GM12878 (cell line): ENCODE data around the gene TPRG1. TPM values are rescaled to one million over a fixed set of nuclear protein-coding genes. Genes with fewer than 3 reads are reported as not detected.

Experiments
- ATAC-seq: fragments of 200-7000 bp; cut with Tn5 transposase; 3 replicates; pipeline ENCODE4 v1.9.1; 2020; ENCODE audit warnings: mild to moderate bottlenecking, moderate library complexity
- BruUV-seq: library from RNA; stranded (reverse); fragments of 400-500 nt; replicated peaks from 2 replicates; lab custom pipeline; 2021; lab: Mats Ljungman, UMichigan
- CTCF ChIA-PET: fragments of 300-600 bp; sonication (Branson Sonifier 250); formaldehyde crosslinking; extraction: SDS; loops from one replicate; lab custom pipeline; 2021; ENCODE audit warnings: inconsistent platforms; lab: Yijun Ruan, JAX
- POLR2A ChIA-PET: fragments of 350-600 bp; formaldehyde crosslinking; extraction: SDS; loops from one replicate; lab custom pipeline; 2021; ENCODE audit warnings: inconsistent platforms; lab: Charles Lee
- RAD21 ChIA-PET: fragments of 300-600 bp; sonication (Branson Sonifier 250); formaldehyde crosslinking; loops from one replicate; lab custom pipeline; 2023; ENCODE audit warnings: antibody characterized with exemption; ENCODE audit not compliant: unreplicated experiment; lab: Charles Lee
- SMC1A ChIA-PET: fragments of 300-600 bp; sonication (Branson Sonifier 250); formaldehyde crosslinking; loops from one replicate; lab custom pipeline; 2023; ENCODE audit not compliant: unreplicated experiment, uncharacterized antibody; lab: Charles Lee
- DNase-seq: peaks from one replicate; pipeline ENCODE4 v3.0.0-alpha.2; 2011; ENCODE audit warnings: low read depth, low spot score
- FAIRE-seq: peaks from 3 replicates; lab custom pipeline; 2011; peaks lifted over from hg19 to GRCh38; lab: Jason Lieb, UNC
- H2AFZ ChIP-seq: 2 replicates; pipeline ENCODE4 v1.6.0; 2011; ENCODE audit warnings: low read depth, low read length, control low read depth; ENCODE audit not compliant: control insufficient read depth
- H3K27ac ChIP-seq: 2 replicates; pipeline ENCODE4 v1.5.1; 2011; ENCODE audit warnings: control low read depth; ENCODE audit not compliant: control insufficient read depth, insufficient read depth
- H3K27me3 ChIP-seq, 2 experiments: replicated peaks in 1 of 2; 2 replicates each; pipeline versions ENCODE4 v1.6.0 to v1.6.1; 2011; ENCODE audit warnings: low read length in 1 of 2; ENCODE audit not compliant: control insufficient read depth in 2 of 2, insufficient read depth in 2 of 2
- H3K36me3 ChIP-seq, 2 experiments: 2 replicates each; pipeline ENCODE4 v1.5.1; 2011; ENCODE audit warnings: low read length in 1 of 2; ENCODE audit not compliant: control insufficient read depth in 2 of 2, insufficient read depth in 2 of 2
- H3K4me1 ChIP-seq: 2 replicates; pipeline ENCODE4 v1.6.1; 2011; ENCODE audit warnings: mild to moderate bottlenecking, low read length, moderate library complexity, mixed read lengths; ENCODE audit not compliant: control insufficient read depth, insufficient read depth
- H3K4me2 ChIP-seq: 2 replicates; pipeline ENCODE4 v1.6.0; 2011; ENCODE audit warnings: control low read depth; ENCODE audit not compliant: control insufficient read depth, insufficient read depth
- H3K4me3 ChIP-seq: fragments of 200-600 bp; sonication (generic); 2 replicates; pipeline ENCODE4 v1.5.1; 2016
- H3K79me2 ChIP-seq: 2 replicates; pipeline ENCODE4 v1.6.0; 2011; ENCODE audit warnings: low read length; ENCODE audit not compliant: control insufficient read depth, insufficient read depth
- H3K9ac ChIP-seq: 2 replicates; pipeline ENCODE4 v1.8.0; 2011; ENCODE audit warnings: low read length, control low read depth, mixed read lengths; ENCODE audit not compliant: control insufficient read depth, insufficient read depth
- H3K9me3 ChIP-seq: replicated peaks from 3 replicates; pipeline ENCODE4 v1.5.1; 2011; ENCODE audit warnings: mild to moderate bottlenecking, low read length; ENCODE audit not compliant: control insufficient read depth, insufficient read depth
- H4K20me1 ChIP-seq: 2 replicates; pipeline ENCODE4 v1.6.0; 2011; ENCODE audit not compliant: control insufficient read depth, insufficient read depth
- ATF7 ChIP-seq: fragments of 450-650 bp; IDR thresholded peaks from 2 replicates; pipeline ENCODE4 v1.6.1; 2016; ENCODE audit warnings: low read depth, mild to moderate bottlenecking
- FOS ChIP-seq: IDR thresholded peaks from 3 replicates; pipeline ENCODE4 v1.6.1; 2011; ENCODE audit warnings: borderline replicate concordance; ENCODE audit not compliant: insufficient read length; ENCODE audit errors: extremely low read depth
- GABPA ChIP-seq: IDR thresholded peaks from 2 replicates; pipeline ENCODE4 v1.6.1; 2014; ENCODE audit warnings: antibody characterized with exemption, low read depth, mild to moderate bottlenecking, inconsistent platforms
- IKZF1 ChIP-seq: fragments of 450-650 bp; conservative IDR thresholded peaks from 2 replicates; pipeline ENCODE4 v1.6.1; 2017; ENCODE audit warnings: antibody characterized with exemption, mild to moderate bottlenecking
- IKZF2 ChIP-seq, 2 experiments: fragments of 450-650 bp; IDR thresholded peaks; 2 replicates each; pipeline ENCODE4 v1.6.1; 2017; ENCODE audit warnings: mild to moderate bottlenecking in 2 of 2, moderate library complexity in 2 of 2
- LARP7 ChIP-seq: fragments of 450-650 bp; IDR thresholded peaks from 2 replicates; pipeline ENCODE4 v1.6.1; 2017; ENCODE audit warnings: mild to moderate bottlenecking
- NR2C2 ChIP-seq: IDR thresholded peaks from 2 replicates; pipeline ENCODE4 v1.6.1; 2011; ENCODE audit warnings: borderline replicate concordance, low read depth; ENCODE audit not compliant: control insufficient read depth, insufficient read length
- PAX5 ChIP-seq: IDR thresholded peaks from 2 replicates; pipeline ENCODE4 v1.6.1; 2011; ENCODE audit warnings: low read depth, low read length, borderline replicate concordance
- SP1 ChIP-seq: IDR thresholded peaks from one replicate; pipeline ENCODE4 v1.6.1; 2011; ENCODE audit warnings: low read depth, low read length
- SPI1 ChIP-seq: IDR thresholded peaks from 2 replicates; pipeline ENCODE4 v1.6.1; 2011; ENCODE audit warnings: low read depth, mild to moderate bottlenecking, low read length, moderate library complexity, borderline replicate concordance; ENCODE audit not compliant: insufficient read depth
- TCF3 ChIP-seq: IDR thresholded peaks from 2 replicates; pipeline ENCODE4 v1.6.1; 2012; ENCODE audit warnings: low read depth, mild to moderate bottlenecking, low read length, borderline replicate concordance; ENCODE audit not compliant: insufficient read depth
- ZNF622 ChIP-seq: fragments of 450-650 bp; IDR thresholded peaks from 2 replicates; pipeline ENCODE4 v1.6.1; 2017; ENCODE audit warnings: mild to moderate bottlenecking, inconsistent platforms
- ZSCAN29 ChIP-seq: fragments of 450-650 bp; IDR thresholded peaks from 2 replicates; pipeline ENCODE4 v1.6.1; 2017; ENCODE audit warnings: mild to moderate bottlenecking, moderate library complexity
- in situ Hi-C: fragments of 300-500 bp; cut with MboI; formaldehyde crosslinking; loops from 9 replicates; pipeline ENCODE4 v1.14.3; 2018; ENCODE audit warnings: mixed read lengths
- intact Hi-C: fragments of 100-400 bp; cut with micrococcal nuclease; formaldehyde crosslinking; loops from one replicate; pipeline ENCODE4 v1.14.2; 2022; ENCODE audit not compliant: unreplicated experiment
- polyA plus RNA-seq, 11 experiments: library from polyadenylated mRNA; depleted of rRNA in 4 of 11; unstranded in 6 of 11; stranded (reverse) in 5 of 11; fragments of >200 nt; fragmentation: Nextera tagmentation in 4 of 11; fragmentation: Illumina TruSeq in 1 of 11; extraction: Ambion mirVana in 4 of 11; extraction: Trizol in 1 of 11; gene quantifications; 1 replicate in 1 of 11; 2 replicates in 10 of 11; pipeline versions ENCODE4 v1.2.1 to v1.2.3, GENCODE V29; 2011 to 2016; ENCODE audit warnings: inconsistent platforms in 2 of 11, missing spikeins in 2 of 11, low read depth in 1 of 11
- total RNA-seq, 4 experiments: library from RNA; depleted of rRNA in 3 of 4; stranded (reverse); fragments of >200 nt in 3 of 4; fragmentation: Illumina TruSeq in 1 of 4; extraction: Trizol in 1 of 4; gene quantifications; 2 replicates each; pipeline versions ENCODE4 v1.2.1 to v1.2.3, GENCODE V29; 2013 to 2021
- TF ChIP-seq, protein P1 (sequence below): IDR thresholded peaks from 2 replicates; pipeline ENCODE4 v1.6.1; 2012; ENCODE audit warnings: mild to moderate bottlenecking, low read depth, low read length
- TF ChIP-seq, protein P2 (sequence below): IDR thresholded peaks from 2 replicates; pipeline ENCODE4 v1.6.1; 2012; ENCODE audit warnings: improper control_type of control experiment, low read depth, low read length; ENCODE audit not compliant: insufficient replicate concordance

Gene TPRG1
- total and polyA plus RNA-seq, 10 of the 15 experiments (the other 5 are each of a cell fraction or from before 2014, with no cell fraction given), result 0.26 to 30.7 (median 3.6) TPM

DNA sequence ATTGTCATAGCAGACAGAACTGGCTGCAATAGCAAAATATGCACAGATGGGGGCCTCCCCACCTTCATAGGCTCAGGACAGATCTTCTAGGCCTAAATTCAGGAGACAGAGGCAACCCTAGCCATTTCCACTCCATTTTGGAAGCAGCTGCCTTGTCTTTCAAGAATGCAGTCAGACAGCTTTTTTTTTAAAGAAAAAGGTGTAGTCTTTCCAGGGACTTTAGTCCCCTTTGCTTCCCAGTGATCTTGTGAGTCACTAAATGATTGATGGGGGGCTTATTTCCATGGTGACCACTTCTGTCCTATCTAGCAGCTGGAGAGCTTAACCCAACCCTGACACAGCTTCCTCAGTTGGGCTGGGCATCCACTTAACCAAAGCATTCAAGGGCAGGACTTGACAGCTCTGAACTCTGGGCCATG lies 165.9 kb downstream of the TPRG1 start:
- CTCF ChIA-PET, result interaction anchor here (1.0 to 4.1 kb wide), 5 partner anchors 9 to 613 kb away, joined by 3 to 28 read pairs (median 5); no protein-coding TSS in a partner anchor
- H2AFZ ChIP-seq, result no peak overlapping the region
- no peaks in the 10 kb centered on the region for H3K27me3 ChIP-seq
- no TSS peak for BruUV-seq
- H3K4me3 ChIP-seq, result no peak overlapping the region
- no peak overlapping the region for H3K9ac ChIP-seq
- no peaks in the 10 kb centered on the region for H3K79me2 ChIP-seq
- DNase-seq, result no peak
- no peak for FAIRE-seq
- RAD21 ChIA-PET, result no interaction called here
- no peak for ATAC-seq
- no peaks in the 10 kb centered on the region; the same call in 2 of the 3 replicates for H3K9me3 ChIP-seq
- H3K4me1 ChIP-seq, result no peaks in the 10 kb centered on the region
- in situ Hi-C loops (no loop called here), intact Hi-C loops (loop anchor here (5.0 kb wide), 1 partner anchor 50 kb away; no protein-coding TSS in a partner anchor)
- POLR2A ChIA-PET, result no interaction called here
- SMC1A ChIA-PET, result interaction anchor here (0.7 to 2.1 kb wide), 4 partner anchors 57 to 624 kb away, joined by 3 to 9 read pairs (median 3); no protein-coding TSS in a partner anchor
- H3K27ac ChIP-seq, result no peak overlapping the region
- no peaks in the 10 kb centered on the region for H3K36me3 ChIP-seq
- no peak overlapping the region for H3K4me2 ChIP-seq
- H4K20me1 ChIP-seq, result no peaks in the 10 kb centered on the region
- no peak for TF ChIP-seq NR2C2
- TF ChIP-seq ZNF622, result no peak
- no peak for TF ChIP-seq ZSCAN29
- TF ChIP-seq ATF7, result no peak
- no peak for TF ChIP-seq LARP7
- no peak for TF ChIP-seq SPI1
- TF ChIP-seq GABPA, result no peak
- TF ChIP-seq SP1, result no peak
- TF ChIP-seq IKZF2 (IDR thresholded peaks at IDR 0.05), result no peak
- no peak for TF ChIP-seq TCF3
- TF ChIP-seq IKZF1, result no peak
- TF ChIP-seq, protein P1, sequence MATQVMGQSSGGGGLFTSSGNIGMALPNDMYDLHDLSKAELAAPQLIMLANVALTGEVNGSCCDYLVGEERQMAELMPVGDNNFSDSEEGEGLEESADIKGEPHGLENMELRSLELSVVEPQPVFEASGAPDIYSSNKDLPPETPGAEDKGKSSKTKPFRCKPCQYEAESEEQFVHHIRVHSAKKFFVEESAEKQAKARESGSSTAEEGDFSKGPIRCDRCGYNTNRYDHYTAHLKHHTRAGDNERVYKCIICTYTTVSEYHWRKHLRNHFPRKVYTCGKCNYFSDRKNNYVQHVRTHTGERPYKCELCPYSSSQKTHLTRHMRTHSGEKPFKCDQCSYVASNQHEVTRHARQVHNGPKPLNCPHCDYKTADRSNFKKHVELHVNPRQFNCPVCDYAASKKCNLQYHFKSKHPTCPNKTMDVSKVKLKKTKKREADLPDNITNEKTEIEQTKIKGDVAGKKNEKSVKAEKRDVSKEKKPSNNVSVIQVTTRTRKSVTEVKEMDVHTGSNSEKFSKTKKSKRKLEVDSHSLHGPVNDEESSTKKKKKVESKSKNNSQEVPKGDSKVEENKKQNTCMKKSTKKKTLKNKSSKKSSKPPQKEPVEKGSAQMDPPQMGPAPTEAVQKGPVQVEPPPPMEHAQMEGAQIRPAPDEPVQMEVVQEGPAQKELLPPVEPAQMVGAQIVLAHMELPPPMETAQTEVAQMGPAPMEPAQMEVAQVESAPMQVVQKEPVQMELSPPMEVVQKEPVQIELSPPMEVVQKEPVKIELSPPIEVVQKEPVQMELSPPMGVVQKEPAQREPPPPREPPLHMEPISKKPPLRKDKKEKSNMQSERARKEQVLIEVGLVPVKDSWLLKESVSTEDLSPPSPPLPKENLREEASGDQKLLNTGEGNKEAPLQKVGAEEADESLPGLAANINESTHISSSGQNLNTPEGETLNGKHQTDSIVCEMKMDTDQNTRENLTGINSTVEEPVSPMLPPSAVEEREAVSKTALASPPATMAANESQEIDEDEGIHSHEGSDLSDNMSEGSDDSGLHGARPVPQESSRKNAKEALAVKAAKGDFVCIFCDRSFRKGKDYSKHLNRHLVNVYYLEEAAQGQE, result no peak
- TF ChIP-seq, protein P2, sequence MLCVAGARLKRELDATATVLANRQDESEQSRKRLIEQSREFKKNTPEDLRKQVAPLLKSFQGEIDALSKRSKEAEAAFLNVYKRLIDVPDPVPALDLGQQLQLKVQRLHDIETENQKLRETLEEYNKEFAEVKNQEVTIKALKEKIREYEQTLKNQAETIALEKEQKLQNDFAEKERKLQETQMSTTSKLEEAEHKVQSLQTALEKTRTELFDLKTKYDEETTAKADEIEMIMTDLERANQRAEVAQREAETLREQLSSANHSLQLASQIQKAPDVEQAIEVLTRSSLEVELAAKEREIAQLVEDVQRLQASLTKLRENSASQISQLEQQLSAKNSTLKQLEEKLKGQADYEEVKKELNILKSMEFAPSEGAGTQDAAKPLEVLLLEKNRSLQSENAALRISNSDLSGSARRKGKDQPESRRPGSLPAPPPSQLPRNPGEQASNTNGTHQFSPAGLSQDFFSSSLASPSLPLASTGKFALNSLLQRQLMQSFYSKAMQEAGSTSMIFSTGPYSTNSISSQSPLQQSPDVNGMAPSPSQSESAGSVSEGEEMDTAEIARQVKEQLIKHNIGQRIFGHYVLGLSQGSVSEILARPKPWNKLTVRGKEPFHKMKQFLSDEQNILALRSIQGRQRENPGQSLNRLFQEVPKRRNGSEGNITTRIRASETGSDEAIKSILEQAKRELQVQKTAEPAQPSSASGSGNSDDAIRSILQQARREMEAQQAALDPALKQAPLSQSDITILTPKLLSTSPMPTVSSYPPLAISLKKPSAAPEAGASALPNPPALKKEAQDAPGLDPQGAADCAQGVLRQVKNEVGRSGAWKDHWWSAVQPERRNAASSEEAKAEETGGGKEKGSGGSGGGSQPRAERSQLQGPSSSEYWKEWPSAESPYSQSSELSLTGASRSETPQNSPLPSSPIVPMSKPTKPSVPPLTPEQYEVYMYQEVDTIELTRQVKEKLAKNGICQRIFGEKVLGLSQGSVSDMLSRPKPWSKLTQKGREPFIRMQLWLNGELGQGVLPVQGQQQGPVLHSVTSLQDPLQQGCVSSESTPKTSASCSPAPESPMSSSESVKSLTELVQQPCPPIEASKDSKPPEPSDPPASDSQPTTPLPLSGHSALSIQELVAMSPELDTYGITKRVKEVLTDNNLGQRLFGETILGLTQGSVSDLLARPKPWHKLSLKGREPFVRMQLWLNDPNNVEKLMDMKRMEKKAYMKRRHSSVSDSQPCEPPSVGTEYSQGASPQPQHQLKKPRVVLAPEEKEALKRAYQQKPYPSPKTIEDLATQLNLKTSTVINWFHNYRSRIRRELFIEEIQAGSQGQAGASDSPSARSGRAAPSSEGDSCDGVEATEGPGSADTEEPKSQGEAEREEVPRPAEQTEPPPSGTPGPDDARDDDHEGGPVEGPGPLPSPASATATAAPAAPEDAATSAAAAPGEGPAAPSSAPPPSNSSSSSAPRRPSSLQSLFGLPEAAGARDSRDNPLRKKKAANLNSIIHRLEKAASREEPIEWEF, result no peak
- TF ChIP-seq PAX5, result no peak
- no peak for TF ChIP-seq FOS
